GM19023 (cell line): ENCODE measurements around the gene STYXL1.
"Not testable (repeated sequence)": the region's sequence is repeated elsewhere in the genome, so short reads cannot be mapped to it uniquely, and the experiment has no call there.

Source experiments
- ATAC-seq: cut with Tn5 transposase; IDR thresholded peaks from one replicate; pipeline ENCODE4 v1.9.1; 2021; ENCODE audit warnings: mild to moderate bottlenecking, moderate library complexity; ENCODE audit not compliant: unreplicated experiment

The STYXL1 gene

DNA sequence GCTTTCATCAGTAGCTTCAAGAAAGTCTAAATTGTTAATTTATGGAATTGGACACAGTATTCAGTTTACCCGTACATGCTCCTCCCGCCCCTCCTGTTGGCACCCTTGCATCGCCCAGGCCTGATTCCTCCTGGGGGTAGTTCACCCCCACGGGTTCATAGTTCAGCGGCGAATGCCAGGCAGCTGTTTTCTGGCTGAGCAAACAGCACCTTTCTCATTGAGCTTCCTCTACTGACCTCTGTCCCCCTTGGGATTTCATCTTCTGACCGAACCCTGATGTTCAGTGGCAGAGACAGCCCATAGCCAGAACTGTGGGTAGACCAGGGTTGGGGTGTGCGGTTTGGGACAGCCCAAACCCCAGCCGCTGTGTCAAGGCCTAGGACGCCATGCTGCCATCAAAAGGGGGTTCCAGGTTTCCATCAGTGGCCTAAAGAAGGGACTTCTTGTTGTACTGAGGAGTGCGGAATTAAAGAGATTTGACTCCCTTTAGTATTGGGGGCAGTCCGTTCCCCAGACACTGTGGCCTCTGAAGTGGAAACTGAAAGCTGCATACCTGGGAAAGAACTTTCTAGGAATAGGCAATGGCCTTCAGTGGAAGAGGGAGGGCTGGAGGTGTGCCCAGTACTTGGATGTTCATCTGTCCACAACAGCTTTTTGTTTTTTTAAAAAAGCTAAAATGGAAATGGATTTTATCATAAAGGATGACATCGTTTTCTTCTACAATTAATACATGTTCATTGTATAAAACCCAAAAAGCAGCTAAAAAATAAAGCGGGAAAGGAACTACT is 19.1 kb upstream of the STYXL1 start:
- no peak for ATAC-seq

DNA sequence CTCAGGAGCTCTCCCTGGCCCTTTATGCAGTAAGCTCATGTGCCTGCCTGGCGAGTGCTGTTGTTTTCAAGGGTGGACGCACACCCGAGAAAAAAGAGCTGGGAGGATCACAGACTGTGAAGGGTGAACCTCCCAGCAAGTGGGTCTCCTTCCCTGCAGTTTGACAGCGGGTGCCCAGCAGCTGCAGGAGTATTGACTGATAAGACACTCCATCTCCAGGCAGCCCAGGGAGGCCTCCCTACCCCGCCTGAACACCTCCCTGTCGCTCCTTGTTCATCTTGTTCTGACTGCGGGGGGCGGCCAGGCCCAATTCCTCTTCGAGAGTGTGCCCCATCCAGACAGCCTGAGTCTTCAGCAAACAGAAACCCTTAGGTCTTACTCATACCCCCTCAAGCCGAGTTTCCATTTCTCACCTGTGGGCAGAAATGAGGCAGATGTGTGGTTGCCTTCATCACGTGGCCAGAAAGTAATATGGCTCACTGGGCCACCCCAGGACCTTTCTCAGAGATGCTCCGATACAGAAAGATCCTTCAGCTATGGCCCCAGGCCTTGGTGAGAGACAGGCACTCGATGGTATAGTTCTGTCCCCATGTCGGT is 17.3 kb upstream of the STYXL1 start:
- no peak for ATAC-seq

DNA sequence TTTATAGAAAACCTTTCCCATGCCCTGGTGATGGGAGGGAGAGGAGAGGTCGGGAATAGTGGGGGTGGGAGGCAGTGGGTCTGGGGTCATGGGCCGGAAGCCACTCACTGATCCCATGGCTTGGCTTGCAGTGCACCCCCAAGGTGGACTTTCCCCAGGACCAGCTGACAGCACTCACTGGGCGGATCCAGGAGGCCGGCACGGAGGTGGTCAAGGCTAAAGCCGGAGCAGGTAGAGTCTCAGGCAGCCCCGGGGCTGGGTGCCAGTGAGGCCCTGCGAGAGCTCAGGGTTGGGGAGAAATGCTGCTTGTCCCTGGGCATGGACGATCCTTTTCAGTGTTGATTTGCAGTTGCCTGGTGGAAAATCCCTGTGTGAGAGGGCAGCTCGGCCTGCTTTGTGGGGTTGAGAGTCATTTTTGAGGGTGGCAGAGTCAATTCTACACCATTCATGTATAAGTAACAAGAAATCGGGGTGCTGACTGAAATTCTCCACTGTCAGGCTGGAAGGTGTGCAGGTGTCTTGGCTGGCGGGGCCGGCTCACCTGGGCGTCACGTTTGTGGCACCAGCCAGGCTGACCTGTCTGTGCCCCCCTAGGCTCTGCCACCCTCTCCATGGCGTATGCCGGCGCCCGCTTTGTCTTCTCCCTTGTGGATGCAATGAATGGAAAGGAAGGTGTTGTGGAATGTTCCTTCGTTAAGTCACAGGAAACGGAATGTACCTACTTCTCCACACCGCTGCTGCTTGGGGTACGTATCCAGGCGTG is 16.6 kb upstream of the STYXL1 start:
- ATAC-seq: no peak

DNA sequence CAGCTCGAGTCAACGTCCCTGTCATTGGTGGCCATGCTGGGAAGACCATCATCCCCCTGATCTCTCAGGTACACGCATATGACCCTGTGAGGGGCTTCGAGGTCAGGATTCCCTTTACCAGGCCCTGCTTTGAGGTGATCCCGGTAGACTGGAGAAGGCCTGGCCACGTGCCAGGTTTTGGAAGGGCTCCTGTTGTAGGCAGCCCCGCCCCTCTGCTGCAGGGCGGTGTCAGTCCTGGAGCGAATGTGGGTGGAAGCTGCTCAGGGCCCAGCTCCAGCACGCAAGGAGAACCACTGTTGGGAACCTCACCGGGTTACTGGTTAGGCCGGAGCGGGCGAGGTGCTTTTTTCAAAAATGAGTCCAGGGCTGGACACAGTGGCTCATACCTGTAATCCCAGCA is 15.7 kb upstream of the STYXL1 start:
- no peak for ATAC-seq

DNA sequence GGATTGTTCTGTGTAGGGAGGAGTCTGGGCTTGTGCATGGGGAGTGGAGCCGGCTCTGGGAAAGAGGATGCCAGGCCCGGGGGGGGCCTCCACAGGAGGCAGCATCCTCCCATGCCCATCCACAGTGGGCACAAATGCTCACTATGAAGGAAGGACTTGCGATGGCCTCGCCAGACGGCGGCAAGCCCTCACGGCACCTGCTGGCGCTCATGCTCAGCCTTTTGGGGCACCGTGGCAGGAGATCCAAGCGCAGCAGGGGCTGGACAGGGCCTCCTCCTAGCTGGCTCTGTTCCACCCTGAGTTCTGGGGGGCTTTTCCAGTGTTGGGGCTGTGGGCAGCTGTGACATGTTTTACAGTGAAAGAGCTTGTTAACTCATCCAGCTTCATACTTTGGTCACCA is 15.3 kb upstream of the STYXL1 start:
- no peak for ATAC-seq

DNA sequence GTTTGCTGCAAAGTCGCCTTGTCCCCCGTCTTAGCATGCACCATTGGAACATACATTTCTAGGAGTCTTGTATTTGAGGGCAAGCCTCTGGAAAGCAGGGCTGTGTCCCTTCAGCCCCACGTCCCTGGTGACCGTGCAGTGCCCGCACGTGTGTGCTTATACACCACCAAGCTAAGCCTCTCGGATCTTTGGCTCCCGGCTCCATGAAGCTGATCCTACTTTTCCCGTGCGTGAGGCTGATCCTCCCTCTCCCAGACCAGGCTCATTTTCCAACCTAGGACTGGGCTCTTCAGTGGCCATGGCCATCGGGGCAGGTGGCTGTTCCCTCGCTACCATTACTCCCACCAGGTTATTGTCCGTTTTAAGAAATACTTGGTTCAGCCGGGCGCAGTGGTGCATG is 14.5 kb upstream of the STYXL1 start:
- ATAC-seq: no peak

DNA sequence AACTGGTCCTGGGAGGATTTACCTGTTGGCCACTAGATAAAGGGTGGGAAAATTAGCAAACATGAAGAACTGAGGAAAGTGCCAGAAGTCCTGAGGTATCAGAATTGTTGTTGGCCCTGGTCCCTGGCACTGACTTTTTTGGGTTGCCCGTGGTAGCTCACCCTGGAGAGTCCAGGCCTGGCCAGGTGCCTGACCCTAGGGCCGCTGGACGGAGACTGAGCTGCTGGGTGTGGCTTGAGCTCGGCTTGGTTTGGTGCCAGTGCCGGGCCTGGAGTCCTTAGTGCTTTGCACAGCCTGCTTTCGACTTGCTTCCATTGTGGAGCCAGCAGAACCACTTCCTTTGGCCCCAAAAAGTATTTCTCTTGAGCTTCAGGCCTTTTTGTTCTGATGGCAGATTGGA is 13.0 kb upstream of the STYXL1 start:
- ATAC-seq: no peak

DNA sequence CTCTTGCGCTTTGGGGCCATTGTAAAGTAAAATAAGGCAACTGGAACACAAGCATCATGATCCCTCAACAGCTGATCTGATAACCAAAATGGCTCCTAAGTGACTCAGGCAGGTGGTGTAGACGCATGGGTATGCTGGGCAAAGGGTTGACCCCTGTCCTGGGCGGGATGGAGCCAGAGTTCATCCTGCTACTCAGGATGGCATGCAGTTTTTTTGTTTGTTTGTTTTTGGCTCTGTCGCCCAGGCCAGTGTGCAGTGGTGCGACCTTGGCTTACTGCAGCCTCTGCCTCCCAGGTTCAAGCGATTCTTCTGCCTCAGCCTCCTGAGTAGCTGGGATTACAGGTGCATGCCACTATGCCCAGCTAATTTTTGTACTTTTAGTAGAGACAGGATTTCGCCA is 10.9 kb upstream of the STYXL1 start:
- not testable (repeated sequence) for ATAC-seq

DNA sequence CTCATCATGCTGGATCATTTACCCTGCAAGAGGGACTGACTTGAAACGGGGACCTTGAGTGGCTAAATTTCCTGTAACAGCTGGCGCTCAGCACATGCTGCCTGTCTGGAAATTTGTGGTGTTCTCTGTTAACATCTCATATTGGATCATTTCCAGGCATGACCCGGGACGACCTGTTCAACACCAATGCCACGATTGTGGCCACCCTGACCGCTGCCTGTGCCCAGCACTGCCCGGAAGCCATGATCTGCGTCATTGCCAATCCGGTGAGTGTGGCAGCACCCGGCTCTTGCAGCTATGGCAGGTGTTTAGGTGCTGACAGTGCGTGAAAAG is 10.0 kb upstream of the STYXL1 start:
- no peak for ATAC-seq

DNA sequence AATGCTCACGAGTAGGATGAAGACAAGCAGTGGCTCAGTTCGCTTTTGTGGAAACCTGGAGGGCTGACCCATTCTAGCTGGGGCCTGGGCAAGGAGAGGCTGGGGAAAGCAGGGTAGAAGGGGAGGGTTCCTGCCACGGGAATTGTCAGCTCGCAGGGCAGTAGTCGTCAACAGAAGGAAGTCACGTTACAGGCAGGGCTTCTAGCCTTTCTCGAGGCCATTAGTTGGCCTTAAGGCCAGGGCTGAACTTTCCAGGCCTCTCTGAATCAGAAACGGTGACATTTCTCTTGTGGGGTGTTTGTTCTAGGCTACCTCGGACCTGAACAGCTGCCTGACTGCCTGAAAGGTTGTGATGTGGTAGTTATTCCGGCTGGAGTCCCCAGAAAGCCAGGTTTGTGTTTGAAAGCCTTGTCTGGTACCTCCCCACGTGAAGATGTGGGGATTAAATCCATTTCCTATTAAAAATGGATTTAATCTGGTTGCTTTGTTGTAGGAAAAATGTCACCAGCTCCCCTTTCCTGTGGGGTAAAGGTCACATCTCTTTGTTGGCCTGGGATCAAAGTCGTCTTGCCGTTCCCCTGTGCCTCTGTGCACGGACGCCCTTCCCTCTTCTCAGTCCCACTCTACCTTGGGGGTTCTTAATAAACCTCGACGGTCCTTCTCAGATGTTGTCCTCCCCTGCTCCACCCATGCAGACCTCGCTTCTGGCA is 9.5 kb upstream of the STYXL1 start:
- no peak for ATAC-seq

DNA sequence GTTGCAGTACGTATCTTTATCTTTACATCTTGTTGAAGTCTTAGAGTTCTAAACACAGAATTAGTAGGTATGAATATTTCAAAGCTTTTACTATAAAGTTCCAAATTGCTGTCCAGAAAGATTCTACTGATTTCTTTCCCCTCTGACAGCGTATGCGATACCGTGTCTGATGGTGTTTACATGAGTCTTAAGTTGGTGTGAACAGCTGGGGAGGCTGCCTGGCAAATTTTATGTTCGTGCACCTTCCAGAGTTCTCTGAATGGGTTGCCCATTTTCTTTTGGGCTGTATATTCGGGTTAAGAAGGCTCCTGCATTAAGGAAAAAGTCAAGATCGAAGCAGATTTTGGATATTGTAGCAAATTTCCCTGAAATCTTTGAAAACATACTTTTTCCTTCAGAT is 8.4 kb upstream of the STYXL1 start:
- ATAC-seq: no peak

DNA sequence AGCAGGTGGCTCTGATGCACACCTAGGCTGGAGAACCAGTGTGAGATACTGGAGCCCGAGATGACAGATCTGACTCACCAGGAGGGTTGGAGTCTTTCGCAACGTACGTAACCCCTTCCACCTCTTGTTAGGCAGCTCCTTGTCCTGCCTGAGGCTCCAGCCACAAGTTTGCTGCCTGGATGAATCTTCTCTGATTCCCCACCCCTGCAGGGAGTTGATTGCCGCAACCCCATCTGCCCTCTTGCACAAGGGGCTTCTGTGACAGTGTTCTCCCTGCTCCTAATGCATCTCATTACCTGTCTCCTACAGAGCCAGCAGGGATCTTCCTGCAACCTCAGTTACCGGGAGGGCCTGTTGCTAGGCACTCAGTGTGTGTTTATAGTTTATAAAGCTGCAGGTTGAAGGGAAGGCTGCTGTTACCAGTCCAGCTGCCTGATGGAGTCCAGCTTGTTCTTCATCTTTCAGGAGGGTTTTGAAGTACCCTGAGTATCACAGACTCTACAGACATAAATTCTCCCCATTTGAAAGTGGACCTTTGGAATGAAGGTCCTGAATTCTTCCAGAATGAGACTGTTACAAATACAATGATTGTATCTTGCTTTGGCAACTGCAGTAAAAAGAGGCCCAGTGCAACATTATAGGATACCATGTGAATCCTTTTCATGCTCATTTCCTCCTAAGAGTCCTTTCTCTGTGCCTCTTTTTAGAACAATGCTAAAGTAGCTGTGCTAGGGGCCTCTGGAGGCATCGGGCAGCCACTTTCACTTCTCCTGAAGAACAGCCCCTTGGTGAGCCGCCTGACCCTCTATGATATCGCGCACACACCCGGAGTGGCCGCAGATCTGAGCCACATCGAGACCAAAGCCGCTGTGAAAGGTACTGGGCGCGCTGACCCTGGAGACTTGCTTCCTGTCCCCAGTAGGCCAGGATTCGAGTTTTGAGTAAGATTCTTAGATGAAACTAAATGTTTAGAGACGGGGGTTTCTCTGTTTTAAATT is 6.6 kb upstream of the STYXL1 start:
- no peak for ATAC-seq

DNA sequence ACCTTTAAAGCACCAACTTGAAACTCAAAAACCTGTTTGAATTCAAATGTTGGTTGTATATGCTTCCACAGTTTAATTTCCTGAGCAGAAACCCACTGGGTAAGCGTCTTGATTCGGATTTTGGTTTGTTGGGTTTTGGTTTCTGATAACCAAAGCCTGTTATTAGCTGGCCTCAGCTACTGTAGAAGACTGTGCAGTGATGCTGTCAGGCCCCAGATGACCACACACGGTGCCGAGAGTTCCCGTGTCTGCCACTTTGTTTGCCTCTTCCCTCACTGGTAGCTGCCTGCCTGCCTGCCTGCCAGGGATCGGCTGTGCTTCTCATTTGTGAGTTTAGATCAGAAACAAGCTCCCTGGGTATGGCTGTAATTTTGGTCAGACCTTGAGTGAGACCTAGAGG is 5.7 kb upstream of the STYXL1 start:
- no peak for ATAC-seq

DNA sequence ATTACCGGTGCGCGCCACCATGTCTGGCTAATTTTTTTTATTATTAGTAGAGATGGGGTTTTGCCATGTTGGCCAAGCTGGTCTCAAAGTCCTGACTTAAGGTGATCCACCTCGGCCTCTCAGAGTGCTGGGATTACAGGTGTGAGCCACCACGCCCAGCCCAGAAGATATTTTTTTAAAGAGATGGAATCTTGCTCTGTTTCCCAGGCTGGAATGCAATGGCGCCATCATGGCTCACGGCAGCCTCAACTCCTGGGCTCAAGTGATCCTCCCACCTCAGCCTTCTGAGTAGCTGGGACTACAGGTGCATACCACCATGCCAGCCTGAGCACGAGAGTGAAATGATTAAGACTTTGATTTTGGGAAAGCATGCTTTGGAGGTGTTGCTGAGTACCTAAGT is 4.9 kb upstream of the STYXL1 start:
- ATAC-seq: not testable (repeated sequence)

DNA sequence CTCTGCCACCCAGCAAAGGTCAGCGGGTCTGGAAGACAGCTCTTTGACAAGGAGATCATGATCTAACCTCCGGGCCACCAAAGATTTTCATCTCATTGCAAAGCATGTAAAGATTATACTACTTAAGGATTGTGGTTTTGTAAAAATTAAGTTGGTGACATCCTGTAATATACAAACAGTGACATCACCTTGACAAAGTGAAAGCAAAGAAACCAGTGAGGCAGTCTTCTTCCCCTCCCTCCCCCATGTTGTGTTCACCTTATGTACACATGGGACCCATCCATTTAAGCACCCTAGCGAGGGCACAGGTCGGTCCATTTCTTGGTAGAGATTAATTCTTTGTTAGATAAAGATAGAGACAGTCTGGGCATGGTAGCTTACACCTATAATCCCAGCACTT is 4.0 kb upstream of the STYXL1 start:
- no peak for ATAC-seq

DNA sequence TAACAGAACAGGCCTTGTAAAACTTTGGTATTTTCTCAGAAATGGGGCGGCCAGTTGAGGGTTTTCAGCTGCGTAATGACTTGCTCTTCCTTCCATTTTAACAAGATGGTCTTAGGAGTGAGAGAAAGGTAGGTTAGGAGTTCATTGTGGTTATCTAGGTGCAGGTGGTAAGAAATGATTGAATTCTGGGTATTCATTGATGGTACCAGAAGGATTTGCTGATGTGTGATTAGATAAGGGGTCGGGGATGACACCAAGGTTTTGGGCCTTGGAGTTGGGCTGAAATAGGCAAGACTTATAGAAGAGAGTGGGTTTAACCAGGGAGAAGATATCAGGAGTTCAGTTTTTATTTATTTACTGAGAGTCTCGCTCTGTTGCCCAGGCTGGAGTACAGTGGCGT is 2.7 kb upstream of the STYXL1 start:
- no peak for ATAC-seq

DNA sequence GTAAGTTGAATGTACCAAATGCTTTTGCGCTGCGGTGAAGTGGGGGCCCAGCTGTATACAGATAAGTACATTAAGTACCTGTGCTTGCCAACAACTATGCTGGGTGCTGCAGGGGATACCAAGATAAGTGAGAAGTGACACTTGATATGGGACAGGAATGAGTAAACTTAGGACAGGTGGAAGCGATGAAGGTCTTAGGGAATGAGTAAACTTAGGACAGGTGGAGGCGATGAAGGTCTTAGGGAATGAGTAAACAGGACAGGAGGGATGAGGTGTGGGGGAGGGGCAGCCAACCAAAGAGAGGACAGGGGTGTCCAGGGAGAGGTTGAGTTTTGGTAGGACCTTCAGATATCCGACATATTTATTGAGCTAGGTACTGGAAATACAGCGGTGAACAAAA is 1.5 kb upstream of the STYXL1 start:
- no peak for ATAC-seq

DNA sequence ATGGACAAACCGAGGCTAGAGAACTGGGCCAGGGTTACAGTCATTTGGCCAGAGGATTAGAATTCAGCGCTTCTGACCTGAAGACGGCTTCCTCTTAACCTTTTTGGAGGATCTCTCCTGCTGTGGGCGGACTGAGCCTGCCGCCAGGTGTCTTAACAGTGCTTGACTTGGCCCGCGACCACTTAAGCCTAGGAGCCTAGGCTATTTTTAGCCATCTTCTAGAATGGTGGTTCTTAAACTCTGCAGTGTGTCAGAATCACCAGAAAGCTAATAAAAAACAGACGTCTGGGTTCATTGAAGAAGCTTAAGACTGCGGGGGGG is 828 bp upstream of the STYXL1 start:
- peak; percentile 6 for ATAC-seq

DNA sequence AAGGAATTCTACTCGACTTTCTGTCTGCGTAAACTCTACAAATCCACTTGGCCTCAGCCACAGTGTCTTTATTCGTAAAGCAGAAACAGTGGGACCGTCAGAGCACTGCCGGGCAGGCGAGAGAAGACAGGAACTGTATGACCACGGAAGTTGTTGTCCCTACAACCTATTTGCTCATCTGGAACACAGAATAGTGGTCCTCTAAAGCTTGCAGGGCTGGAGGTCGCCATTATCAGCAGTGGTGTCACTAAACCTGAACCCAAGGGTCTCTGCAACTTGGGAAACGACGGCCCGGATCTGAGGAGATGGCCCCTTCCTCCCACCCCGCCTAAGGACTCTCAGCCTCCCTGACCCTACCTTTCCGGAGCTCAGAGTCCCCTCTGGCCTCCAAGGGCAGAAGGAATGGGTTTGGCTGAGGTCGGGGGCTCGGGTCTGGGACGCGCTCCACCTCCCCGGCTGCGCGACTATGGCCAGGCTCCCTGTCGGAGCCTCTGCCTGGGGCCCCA is 442 bp downstream of the STYXL1 start:
- no peak for ATAC-seq

DNA sequence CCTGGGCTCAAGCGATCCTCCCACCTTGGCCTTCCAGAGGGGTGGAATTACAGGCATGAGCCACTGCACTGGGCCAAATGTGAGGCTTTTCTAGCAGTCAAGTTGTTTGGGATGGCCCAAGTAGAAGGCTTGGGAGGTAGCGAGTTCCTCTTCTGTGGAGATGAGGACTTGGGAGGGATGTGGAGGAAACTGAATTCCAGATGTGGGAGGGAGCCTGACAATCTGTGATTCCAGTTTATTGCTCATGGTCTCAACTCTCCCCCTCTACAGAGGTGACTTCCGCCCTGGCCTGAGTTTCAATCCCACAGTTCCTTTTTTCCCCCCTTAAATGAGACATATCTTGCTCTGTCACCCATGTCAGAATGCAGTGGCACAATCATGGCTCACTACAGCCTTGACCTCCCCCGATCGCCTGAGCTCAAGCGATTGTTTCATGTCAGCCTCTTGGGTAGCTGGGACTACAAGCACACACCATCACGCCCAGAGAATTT is 3.4 kb downstream of the STYXL1 start:
- ATAC-seq: no peak
